Thyroid gland (tissue), 4 donors: ENCODE data around the gene ARHGEF10L.

Experiments
- CTCF ChIP-seq, 6 experiments: fragments of 200-600 bp in 3 of 6; fragments of 450-650 bp in 3 of 6; sonication (generic) in 3 of 6; IDR thresholded peaks; one replicate each; pipeline ENCODE4 v1.5.1; 2016 to 2019; ENCODE audit warnings: antibody characterized with exemption in 6 of 6, mild to moderate bottlenecking in 2 of 6, inconsistent platforms in 1 of 6, moderate library complexity in 1 of 6
- POLR2A ChIP-seq, 2 donors: fragments of 450-650 bp; IDR thresholded peaks; one replicate each; pipeline ENCODE4 v1.6.1; 2017; ENCODE audit warnings: antibody characterized with exemption in 2 of 2, mild to moderate bottlenecking in 2 of 2, moderate library complexity in 1 of 2

GRCh38 chr1:17498214-17498613 lies 41.3 kb upstream of the ARHGEF10L start:
- TF ChIP-seq POLR2A (IDR thresholded peaks at IDR 0.05) = no peak
- TF ChIP-seq CTCF (IDR thresholded peaks at IDR 0.05) = no peak
